ACC112 (cell line): ENCODE measurements around the gene HSPB7.
"Not testable (repeated sequence)": the region's sequence is repeated elsewhere in the genome, so short reads cannot be mapped to it uniquely, and the experiment has no call there.

ENCODE experiments used
- H2AFZ ChIP-seq: fragments of 200-600 bp; sonication (generic); one replicate; pipeline ENCODE4 v1.6.0; 2017; ENCODE audit warnings: antibody characterized with exemption, low read length; ENCODE audit not compliant: unreplicated experiment
- H3K27ac ChIP-seq: fragments of 200-600 bp; sonication (generic); 2 replicates; pipeline ENCODE4 v1.5.1; 2014; ENCODE audit warnings: low read depth, mild to moderate bottlenecking, antibody characterized with exemption, low read length, moderate library complexity
- H3K27me3 ChIP-seq: fragments of 200-600 bp; sonication (generic); 2 replicates; pipeline ENCODE4 v1.6.1; 2014; ENCODE audit warnings: mild to moderate bottlenecking, antibody characterized with exemption, low read length, moderate library complexity, mixed read lengths; ENCODE audit not compliant: insufficient read depth
- H3K36me3 ChIP-seq: fragments of 200-600 bp; sonication (generic); 2 replicates; pipeline ENCODE4 v1.6.1; 2016; ENCODE audit warnings: mild to moderate bottlenecking, antibody characterized with exemption, low read length, moderate library complexity, mixed read lengths; ENCODE audit not compliant: insufficient read depth
- H3K4me1 ChIP-seq: fragments of 200-600 bp; sonication (generic); one replicate; pipeline ENCODE4 v1.6.1; 2016; ENCODE audit warnings: low read length, mixed read lengths; ENCODE audit not compliant: insufficient read depth, unreplicated experiment, control insufficient read depth
- H3K4me3 ChIP-seq: fragments of 200-600 bp; sonication (generic); 2 replicates; pipeline ENCODE4 v1.5.1; 2014; ENCODE audit warnings: mild to moderate bottlenecking, low read depth, low read length
- H3K79me2 ChIP-seq: fragments of 200-600 bp; sonication (generic); one replicate; pipeline ENCODE4 v1.6.0; 2016; ENCODE audit warnings: low read length; ENCODE audit not compliant: control insufficient read depth, unreplicated experiment, insufficient read depth

Gene HSPB7

GRCh38 chr1:16006552-16007485, 11.0 kb downstream of the HSPB7 start:
- H3K27ac ChIP-seq = no peak overlapping the region
- H3K4me1 ChIP-seq = no peaks in the 10 kb centered on the region

GRCh38 chr1:16006010-16006409, 11.8 kb downstream of the HSPB7 start:
- H3K4me3 ChIP-seq = no peak overlapping the region
- no peaks in the 10 kb centered on the region for H3K79me2 ChIP-seq
- H2AFZ ChIP-seq = no peak overlapping the region
- no peaks in the 10 kb centered on the region for H3K4me1 ChIP-seq
- H3K36me3 ChIP-seq = no peaks in the 10 kb centered on the region
- no peaks in the 10 kb centered on the region for H3K27me3 ChIP-seq
- H3K27ac ChIP-seq = no peak overlapping the region

More at GRCh38 chr1:16006552-16007485, 11.0 kb downstream of the HSPB7 start:
- H3K79me2 ChIP-seq = no peaks in the 10 kb centered on the region
- H3K36me3 ChIP-seq = no peaks in the 10 kb centered on the region
- H2AFZ ChIP-seq = no peak overlapping the region
- H3K4me3 ChIP-seq = no peak overlapping the region
- no peaks in the 10 kb centered on the region for H3K27me3 ChIP-seq

- H3K27me3 ChIP-seq = no peaks in the 10 kb centered on the region
- no peaks in the 10 kb centered on the region for H3K79me2 ChIP-seq
- H2AFZ ChIP-seq = no peak overlapping the region
- no peak overlapping the region for H3K27ac ChIP-seq
- no peaks in the 10 kb centered on the region for H3K36me3 ChIP-seq
- no peak overlapping the region for H3K4me3 ChIP-seq
- H3K4me1 ChIP-seq = no peaks in the 10 kb centered on the region
These were observed 12.2 kb downstream of the HSPB7 start for GRCh38 chr1:16005597-16005996.

DNA sequence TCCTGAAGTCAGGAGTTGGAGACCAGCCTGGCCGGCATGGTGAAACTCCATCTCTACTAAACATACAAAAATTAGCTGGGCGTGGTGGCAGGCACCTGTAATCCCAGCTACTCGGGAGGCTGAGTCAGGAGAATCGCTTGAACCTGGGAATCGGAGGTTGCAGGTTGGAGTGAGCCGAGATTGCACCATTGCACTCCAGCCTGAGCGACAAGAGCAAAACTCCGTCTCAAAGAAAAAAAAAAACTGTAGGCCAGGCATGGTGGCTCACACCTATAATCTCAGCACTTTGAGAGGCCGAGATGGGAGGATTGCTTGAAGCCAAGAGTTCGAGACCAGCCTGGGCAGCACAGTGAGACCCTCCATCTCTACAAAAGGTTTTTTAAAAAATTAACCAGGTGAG, 16.6 kb downstream of the HSPB7 start:
- H2AFZ ChIP-seq, H3K4me3 ChIP-seq, H3K36me3 ChIP-seq, H3K27ac ChIP-seq, H3K4me1 ChIP-seq, H3K79me2 ChIP-seq, H3K27me3 ChIP-seq: not testable (repeated sequence)

DNA sequence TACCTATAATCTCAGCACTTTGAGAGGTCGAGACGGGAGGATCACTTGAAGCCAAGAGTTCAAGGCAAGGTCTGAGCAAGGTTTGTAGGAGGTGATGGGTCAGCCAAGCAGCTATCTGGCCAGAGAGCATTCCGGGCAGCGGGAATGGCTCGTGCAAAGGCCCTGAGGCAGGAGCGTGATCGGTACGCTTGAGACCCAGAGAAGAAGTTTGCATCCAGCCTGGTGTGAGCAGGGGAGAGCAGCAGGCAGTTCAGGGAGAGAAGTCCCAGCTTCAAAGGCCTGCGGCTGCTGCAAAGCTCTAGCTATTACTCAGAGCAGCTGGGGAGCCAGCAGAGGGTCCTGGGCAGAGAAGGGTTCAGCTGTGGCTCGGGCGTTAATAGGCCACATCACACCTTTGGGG, 18.9 kb downstream of the HSPB7 start:
- Histone ChIP-seq H3K36me3 (no peaks in the 10 kb centered on the region), H3K4me3 (no peak overlapping the region), H3K27me3 (no peaks in the 10 kb centered on the region), H2AFZ (no peak overlapping the region), H3K27ac (no peak overlapping the region), H3K4me1 (no peaks in the 10 kb centered on the region), H3K79me2 (no peaks in the 10 kb centered on the region)

DNA sequence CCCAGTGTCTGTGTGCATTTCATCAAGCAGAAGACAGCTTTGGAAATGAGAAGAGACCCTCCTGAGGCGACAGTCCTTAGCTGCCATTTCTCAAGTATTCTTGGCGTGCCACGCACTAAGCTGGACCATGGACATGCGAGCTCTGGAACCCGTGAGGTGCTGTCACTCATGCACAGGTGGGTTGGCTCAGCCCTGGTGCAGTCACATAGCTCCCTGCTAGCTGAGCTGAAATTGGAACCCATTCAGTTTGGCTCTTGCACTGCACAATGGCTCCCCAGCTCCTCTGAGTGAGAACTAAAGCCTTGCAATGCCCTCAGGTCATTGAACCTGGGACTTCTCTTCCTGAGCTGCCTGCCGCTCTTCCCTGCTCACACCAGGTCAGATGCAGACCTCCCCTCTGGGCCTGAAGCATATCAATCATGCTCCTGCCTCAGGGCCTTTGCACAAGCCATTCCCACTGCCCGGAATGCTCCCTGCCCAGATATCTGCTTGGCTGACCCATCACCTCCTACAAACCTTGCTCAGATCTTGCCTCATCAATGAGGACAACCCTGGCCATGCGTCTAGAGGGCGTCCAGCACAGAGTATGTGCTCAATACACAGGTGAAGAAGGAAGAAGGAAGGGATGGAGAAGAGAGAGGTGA, 20.1 kb downstream of the HSPB7 start:
- no peaks in the 10 kb centered on the region for H3K4me1 ChIP-seq
- H3K27ac ChIP-seq = no peak overlapping the region
- no peak overlapping the region for H2AFZ ChIP-seq
- H3K27me3 ChIP-seq = no peaks in the 10 kb centered on the region
- no peaks in the 10 kb centered on the region for H3K36me3 ChIP-seq
- H3K4me3 ChIP-seq = no peak overlapping the region
- no peaks in the 10 kb centered on the region for H3K79me2 ChIP-seq

GRCh38 chr1:15997076-15997585, 20.7 kb downstream of the HSPB7 start:
- no peaks in the 10 kb centered on the region for H3K36me3 ChIP-seq
- no peak overlapping the region for H2AFZ ChIP-seq
- H3K4me1 ChIP-seq = no peaks in the 10 kb centered on the region
- no peak overlapping the region for H3K27ac ChIP-seq
- no peaks in the 10 kb centered on the region for H3K27me3 ChIP-seq
- H3K4me3 ChIP-seq = no peak overlapping the region
- no peaks in the 10 kb centered on the region for H3K79me2 ChIP-seq

- H3K4me1 ChIP-seq = no peaks in the 10 kb centered on the region
- H3K36me3 ChIP-seq = no peaks in the 10 kb centered on the region
- H3K4me3 ChIP-seq = no peak overlapping the region
- no peak overlapping the region for H3K27ac ChIP-seq
- no peak overlapping the region for H2AFZ ChIP-seq
- no peaks in the 10 kb centered on the region for H3K27me3 ChIP-seq
- H3K79me2 ChIP-seq = no peaks in the 10 kb centered on the region
These were observed 23.1 kb downstream of the HSPB7 start for GRCh38 chr1:15994590-15995351.

GRCh38 chr1:15994081-15994480, 23.8 kb downstream of the HSPB7 start:
- no peaks in the 10 kb centered on the region for H3K27me3 ChIP-seq
- H3K27ac ChIP-seq = no peak overlapping the region
- H3K4me1 ChIP-seq = no peaks in the 10 kb centered on the region
- no peaks in the 10 kb centered on the region for H3K36me3 ChIP-seq
- H3K79me2 ChIP-seq = no peaks in the 10 kb centered on the region
- no peak overlapping the region for H3K4me3 ChIP-seq
- H2AFZ ChIP-seq = no peak overlapping the region

DNA sequence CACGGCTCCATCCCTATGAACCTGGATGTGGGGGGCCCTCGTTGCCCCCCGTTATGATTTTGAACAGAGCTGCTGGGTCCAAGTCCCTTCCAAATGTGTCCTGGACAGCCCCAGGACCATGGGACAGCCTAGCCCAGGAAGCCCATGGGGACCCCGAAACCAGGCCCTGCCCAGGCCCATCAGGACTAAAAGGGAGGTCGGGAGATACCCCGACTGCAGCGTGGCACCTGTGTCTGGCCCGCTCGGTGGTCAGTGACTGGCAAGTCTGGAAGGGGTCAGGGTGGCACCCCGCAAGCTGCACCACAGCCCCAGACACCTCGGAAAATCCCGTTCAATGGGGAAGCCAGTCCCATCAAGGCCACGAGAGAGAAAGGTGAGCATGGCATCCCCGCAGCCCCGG, 24.2 kb downstream of the HSPB7 start:
- H3K27me3 ChIP-seq = no peaks in the 10 kb centered on the region
- H3K4me1 ChIP-seq = no peaks in the 10 kb centered on the region
- H3K79me2 ChIP-seq = no peaks in the 10 kb centered on the region
- H3K27ac ChIP-seq = no peak overlapping the region
- H2AFZ ChIP-seq = no peak overlapping the region
- no peak overlapping the region for H3K4me3 ChIP-seq
- H3K36me3 ChIP-seq = no peaks in the 10 kb centered on the region
